GM19193 (cell line): ENCODE results near the gene ATAD5.

ENCODE experiments used
- POLR2A ChIP-seq: IDR thresholded peaks from 4 replicates; pipeline ENCODE4 v1.6.1; 2011; ENCODE audit not compliant: insufficient read depth, insufficient read length; ENCODE audit errors: extremely low read depth

ATAD5 gene

DNA sequence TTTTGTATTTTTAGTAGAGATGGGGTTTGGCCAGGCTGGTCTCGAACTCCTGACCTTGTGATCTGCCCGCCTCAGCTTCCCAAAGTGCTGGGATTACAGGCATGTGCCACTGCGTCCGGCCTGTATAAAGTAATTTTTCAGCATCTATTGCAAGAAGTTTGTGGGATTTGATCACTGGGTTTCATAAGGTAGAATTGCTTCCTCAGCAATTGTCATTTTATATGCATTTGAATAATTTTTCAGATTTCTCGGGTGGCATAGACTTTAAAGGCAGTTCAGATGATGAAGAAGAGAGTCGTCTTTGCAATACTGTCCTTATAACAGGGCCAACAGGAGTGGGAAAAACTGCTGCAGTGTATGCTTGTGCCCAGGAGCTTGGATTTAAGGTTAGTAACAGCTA is 37.2 kb downstream of the ATAD5 start:
- no peak for TF ChIP-seq POLR2A

DNA sequence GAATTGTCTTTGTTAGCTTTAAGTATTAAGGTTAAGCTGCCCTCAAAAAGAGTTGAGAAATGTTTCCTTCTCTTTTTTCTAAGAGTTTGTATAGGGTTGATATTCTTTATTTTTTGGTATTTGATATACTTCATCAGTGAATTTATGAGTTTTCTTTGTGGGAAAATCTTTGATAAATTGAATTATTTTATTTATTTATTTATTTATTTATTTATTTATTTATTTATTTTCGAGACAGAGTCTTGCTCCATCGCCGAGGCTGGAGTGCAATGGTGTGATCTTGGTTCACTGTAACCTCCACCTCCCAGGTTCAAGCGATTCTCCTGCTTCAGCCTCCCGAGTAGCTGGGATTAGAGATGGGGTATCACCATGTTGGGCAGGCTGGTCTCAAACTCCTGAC is 54.4 kb downstream of the ATAD5 start:
- no peak for TF ChIP-seq POLR2A

DNA sequence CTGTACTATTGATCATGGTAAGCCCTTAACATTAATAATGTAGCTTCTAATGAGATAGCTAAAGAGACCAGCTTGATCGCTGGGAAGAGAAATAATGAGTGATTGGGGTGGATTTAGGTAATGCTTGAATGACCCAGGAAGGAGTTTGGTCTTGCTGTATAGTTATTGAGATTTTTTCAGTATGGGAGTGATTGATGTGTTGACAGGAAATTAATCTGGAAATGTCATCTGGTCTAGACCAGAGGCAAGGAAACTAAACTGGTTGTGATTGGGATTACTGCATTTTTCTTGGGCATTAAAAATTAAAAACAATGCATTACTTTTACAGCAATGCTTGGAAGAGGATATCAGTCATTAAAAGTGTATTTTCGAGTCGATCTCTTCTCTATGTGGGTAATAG is 62.5 kb downstream of the ATAD5 start:
- no peak for TF ChIP-seq POLR2A

DNA sequence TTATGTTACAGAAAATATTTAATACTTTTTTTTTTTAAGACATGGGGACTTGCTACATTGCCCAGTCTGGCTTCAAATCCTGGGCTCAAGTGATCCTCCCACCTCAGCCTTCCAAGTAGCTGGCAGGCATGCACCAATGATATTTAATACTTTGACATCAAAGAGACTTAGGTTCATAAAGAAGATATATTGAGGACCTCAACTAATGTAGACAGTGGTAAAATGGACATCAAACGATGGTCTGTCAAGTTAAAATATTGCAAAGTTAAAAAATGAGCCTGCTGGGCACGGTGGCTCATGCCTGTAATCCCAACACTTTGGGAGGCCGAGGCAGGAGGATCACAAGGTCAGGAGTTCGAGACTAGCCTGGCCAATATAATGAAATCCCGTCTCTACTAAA is 65.5 kb downstream of the ATAD5 start:
- no peak for TF ChIP-seq POLR2A

DNA sequence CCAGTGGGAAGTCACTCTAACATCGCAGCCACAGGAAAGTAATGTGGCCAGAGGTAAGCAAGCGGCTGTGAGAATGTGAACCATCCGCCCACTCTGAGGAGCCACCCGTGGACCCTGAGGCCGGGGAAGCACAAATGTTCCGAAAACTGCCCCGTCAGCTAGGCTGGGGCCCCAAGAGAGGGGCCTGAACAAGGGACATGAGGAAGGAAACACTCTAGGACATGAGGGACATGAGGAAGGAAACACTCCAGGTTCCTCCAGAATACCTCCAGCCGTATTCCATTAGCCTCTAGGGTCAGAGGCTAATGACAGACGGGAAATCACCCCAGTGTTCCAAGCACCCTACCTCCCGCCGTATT is 74.0 kb downstream of the ATAD5 start:
- TF ChIP-seq POLR2A, result no peak

DNA sequence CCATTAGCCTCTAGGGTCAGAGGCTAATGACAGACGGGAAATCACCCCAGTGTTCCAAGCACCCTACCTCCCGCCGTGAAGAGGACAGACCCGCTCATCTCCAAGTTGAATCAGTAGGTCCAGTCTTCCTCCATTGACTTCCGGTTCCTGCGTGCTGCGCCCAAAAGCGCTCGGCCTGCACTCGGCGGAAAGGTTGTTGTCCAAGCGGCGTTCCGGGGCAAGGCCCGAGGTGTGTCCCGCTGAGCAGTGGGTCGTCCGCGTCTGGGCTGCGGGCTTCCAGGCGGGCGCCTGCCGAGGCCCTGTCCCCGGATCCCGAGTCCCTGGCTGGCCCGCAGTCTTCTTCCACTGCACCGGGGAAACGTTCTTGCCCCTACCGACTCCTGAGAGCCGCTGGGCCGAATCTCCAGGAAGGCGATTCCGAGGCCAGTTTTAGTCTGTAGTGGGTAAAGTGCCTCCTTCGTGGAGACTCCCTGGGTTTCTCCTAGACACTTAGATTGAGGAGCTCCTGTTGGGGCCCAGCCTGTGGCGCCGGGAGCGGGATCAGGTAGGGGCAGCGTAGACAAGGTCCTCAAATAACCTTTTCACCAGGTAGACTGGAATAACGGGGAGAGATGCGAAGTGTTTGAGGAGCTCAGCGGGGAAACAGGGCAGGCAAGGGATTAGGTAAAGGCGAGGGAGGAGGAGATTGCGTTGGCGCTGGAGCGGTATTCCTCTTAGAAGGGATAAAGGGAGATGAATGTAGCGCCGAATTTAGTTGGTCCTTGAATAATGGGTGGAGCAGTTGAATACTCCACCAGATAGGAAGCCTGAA is 74.5 kb downstream of the ATAD5 start, which contains the start of gene TEFM:
TSS of gene TEFM (minus strand) at position 138 of the 811 bp plus-strand sequence. CDS start at position 98, 40 bp downstream.
- TF ChIP-seq POLR2A, result peak; percentile 91

DNA sequence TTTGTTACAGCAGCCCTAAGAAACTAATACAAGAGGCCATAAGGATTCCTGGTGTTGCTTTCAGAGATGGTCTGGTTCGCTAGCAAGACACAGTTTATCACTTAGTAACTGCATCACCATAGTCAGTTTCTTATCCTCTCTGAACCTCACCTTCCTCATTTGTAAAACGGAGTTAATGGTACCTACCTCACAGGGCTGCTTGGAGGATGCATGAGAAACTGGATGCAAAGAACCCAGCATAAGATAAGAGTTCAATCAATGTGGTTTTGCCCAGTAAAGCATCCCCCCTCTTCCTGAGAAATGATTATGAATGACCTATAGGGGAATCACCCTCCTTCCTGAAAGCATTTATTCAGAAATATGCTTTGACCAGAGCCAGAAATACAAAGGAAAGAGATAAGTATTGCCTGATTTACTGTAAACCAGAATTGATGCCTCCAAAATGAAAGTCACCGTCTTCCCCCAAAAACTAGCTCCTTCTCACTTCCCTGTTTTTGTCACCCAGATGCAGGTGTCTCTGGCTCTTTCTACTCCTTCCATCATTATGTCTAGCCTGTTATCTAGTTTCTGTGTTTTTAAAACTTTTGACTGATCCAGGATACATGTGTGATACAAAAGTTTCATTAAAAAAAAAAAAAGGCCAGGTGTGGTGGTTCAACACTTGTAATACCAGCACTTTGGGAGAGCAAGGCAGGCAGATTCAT is 77.1 kb downstream of the ATAD5 start:
- no peak for TF ChIP-seq POLR2A

DNA sequence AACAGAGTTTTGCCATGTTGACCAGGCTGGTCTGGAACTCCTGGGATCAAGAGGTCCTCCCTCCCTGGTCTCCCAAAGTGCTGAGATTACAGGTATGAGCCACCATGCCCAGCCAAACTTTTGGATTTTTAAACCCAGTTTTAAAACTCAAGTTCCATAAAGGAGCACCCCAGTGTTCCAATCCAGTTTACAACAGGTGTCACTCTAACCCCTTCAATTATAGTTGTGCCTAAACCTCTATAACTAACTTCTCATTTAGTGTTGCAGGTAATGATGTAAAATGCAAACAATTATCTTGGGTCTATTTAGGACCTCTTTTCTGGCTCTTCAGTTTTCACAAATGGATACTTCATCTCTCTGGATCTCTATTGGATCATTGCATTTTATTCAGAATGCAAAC is 82.2 kb downstream of the ATAD5 start:
- TF ChIP-seq POLR2A, result no peak

DNA sequence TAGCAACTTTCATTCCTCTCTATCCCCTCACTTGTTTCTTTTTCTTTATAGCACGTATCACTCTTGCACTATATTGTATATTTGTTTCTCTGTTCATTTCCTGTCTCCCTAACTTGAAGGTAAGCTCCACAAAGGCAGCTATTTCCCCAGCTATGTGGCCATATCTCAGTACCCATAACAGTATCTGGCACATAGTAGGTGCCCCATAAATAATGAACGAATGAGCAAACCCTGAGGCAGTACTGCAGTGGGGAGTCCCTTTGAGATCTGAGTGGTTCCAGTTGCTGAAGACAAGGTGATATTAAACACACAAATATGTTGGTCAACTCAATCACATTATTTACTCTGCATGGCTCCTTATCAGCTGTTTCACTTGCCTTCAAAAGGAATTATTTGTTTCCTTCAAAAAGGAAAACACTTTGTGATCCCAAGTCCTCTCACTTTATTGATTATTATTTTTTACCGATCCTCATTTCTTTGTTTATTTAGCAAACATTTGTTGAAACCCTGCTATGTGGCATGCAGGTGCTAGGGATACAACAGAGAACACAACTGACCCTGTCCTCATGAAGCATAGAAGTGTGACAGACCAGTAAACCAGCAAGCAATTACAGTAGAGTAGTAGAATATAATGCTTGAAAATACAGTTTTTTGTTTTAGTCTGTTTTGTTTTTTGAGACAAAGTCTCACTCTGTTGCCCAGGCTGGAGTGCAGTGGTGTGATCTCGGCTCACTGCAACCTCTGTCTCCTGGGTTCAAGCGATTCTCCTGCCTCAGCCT is 84.3 kb downstream of the ATAD5 start:
- TF ChIP-seq POLR2A, result no peak

DNA sequence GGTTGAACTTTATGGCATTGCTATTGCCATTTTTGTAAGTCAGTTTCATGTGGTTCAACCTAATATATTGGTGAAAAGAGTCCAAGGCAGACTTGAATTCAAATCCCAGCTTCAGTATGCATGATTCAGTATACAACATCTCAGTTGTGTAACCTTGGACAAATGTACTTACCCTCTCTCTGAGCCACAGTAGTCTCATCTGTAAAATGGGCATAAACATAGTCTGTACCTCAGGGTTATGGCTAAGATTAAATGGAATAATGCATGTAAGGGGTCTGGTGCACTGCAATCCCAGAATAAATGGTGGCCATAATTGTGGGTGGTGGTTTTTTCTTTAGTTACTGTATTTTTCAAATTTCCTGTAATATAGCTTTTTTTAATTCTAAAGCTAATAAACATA is 85.3 kb downstream of the ATAD5 start:
- TF ChIP-seq POLR2A, result no peak

DNA sequence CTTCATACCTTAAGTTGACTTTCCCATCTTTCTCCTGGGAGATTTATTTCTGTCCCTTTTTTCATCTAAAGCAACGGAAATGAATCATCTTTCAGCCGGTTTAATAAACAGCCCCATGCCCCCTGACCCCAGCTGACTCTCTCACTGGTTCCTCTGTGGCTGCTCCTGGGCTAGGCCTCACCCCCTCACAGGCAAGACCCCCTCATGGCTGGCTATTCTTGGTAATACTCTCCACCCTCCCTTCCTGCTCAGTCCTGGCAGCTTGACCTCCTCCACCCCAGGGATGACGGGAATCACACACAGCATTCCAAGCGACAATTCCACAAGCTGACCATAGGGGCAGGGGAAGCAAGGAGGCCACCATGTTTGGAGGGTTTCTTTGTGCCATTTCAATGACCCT is 88.5 kb downstream of the ATAD5 start:
- TF ChIP-seq POLR2A, result no peak

DNA sequence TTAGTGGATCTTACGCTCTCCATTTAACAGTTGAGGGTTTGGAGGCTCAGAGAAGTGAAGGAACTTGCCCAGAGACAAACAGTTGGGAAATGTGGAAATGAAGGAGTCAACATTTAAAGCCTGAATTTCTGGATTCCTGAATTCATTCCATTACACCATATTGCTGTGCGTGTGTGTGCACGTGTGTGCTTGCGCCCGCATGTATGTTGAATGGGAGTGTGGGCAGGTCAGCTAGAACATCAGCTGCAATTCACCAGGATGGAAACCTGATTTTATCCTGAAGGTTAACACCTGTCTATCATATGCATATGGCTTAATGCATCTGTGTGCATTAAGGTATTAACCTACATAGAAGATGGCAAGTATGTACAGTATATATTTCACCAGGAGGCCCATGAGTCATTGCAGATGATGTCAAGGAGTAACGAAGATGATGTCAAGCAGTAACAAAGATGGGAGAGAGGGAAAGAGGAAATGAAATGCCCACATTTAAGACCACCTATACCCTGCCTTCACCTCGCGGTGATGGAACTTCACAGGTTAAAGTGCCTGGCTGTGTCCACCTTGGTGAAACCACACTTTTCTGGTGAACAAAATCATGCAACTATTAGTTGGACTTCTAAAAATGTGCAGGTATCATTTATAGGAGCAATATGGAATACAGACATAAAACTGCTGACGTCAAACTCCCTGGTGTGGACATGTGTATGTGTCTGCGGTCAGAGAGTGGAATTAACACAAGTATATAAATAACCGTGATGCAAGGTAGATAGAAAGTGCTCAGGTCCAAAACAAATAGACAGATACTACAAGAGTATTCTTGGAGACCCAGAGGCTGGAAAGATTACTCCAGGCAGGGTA is 89.1 kb downstream of the ATAD5 start:
- TF ChIP-seq POLR2A, result no peak

DNA sequence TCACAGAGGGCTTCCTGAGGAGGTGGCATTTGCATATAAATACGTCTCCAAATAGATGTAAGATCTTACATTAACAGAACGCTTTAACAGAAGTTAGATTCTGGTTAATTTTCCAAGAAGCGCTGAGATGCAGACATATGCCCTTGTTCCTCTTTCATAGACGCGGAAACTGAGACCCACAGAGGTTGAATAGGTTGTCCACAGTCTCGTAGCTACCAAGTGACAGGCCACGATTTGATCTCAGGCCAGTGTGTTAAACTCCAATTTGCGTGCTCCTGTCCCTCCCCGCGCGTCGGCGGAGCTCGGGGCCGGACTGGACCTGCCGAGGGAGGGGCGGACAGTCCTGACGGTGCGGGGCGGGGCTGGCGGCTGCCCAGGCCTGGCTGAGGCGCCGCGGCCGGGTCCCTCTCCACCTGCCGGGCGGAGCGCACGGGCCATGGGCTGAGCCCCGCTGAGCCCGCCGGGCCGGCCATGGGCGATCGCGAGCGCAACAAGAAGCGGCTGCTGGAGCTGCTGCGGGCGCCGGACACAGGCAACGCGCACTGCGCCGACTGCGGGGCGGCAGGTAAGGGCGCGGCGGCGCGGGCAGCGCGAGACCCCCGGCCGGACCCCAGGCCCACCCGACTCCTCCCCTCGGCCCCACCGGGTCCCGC is 89.9 kb downstream of the ATAD5 start, which contains the start of gene ADAP2:
TSS of gene ADAP2 (plus strand) at position 402 of the 653 bp plus-strand sequence. CDS start at position 472, 70 bp downstream.
- no peak for TF ChIP-seq POLR2A
